ENCODE results near the gene VSIR. TPM values are rescaled to one million over a fixed set of nuclear protein-coding genes. Genes with fewer than 3 reads are reported as not detected.

The VSIR gene
- total and polyA plus RNA-seq, 10 of the 15 experiments (the other 5 are each of a cell fraction or from before 2014, with no cell fraction given), result 0.19 to 12.5 (median 6.7) TPM

DNA sequence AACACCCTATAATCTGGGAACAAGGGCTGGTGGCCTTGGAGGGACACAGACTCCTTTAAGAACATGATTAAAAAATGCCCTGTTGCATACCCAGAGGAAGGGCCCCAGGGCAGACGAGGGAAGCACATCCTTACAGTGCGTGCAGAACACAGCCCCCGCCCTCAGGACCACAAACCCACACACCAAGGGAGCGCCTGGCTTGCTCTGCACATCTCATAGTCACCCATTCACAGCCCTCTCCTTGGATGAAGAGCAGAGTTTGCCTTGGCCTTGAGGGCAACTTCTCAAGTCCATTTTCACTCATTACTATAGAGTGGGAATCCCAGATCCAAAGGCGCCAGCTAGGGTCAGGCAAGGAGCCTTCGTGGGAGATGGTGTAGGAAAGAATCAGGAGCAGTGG lies 6.3 kb upstream of the VSIR start:
- Histone ChIP-seq H3K9ac (ENCODE audit: control insufficient read depth, insufficient read depth, low read length) (no peak overlapping the region), H2AFZ (ENCODE audit: control insufficient read depth, low read depth, low read length) (no peak overlapping the region), H3K4me2 (ENCODE audit: control insufficient read depth, insufficient read depth) (no peak overlapping the region), H4K20me1 (ENCODE audit: control insufficient read depth, insufficient read depth) (no peaks in the 10 kb centered on the region), H3K9me3 (replicated peaks; ENCODE audit: control insufficient read depth, insufficient read depth, low read length) (peaks cover 4% of the 10 kb centered on the region; the same call in 2 of the 3 replicates), H3K4me1 (ENCODE audit: control insufficient read depth, insufficient read depth, low read length) (peaks cover 40% of the 10 kb centered on the region), H3K4me3 (no peak overlapping the region), H3K27me3 (replicated peaks in 1 of 2; ENCODE audit: control insufficient read depth in 2 of 2, insufficient read depth in 2 of 2, low read length in 1 of 2) (no peaks in the 10 kb centered on the region), H3K79me2 (ENCODE audit: control insufficient read depth, insufficient read depth, low read length) (no peaks in the 10 kb centered on the region), H3K27ac (ENCODE audit: control insufficient read depth, insufficient read depth) (no peak overlapping the region), H3K36me3 (ENCODE audit: control insufficient read depth in 2 of 2, insufficient read depth in 2 of 2, low read length in 1 of 2) (no peaks in the 10 kb centered on the region)
- ChIA-PET CTCF (interaction anchor here (1.5 kb wide), 1 partner anchor 11 kb away, joined by 3 read pairs; no protein-coding TSS in a partner anchor), POLR2A (no interaction called here), RAD21 (ENCODE audit: unreplicated experiment) (no interaction called here), SMC1A (ENCODE audit: uncharacterized antibody, unreplicated experiment) (interaction anchor here (1.2 kb wide), 1 partner anchor 33 kb away, joined by 4 read pairs; no protein-coding TSS in a partner anchor)
- ATAC-seq (no peak), FAIRE-seq (no peak), DNase-seq (ENCODE audit: low read depth, low spot score) (no peak)
- intact Hi-C loops (cut with micrococcal nuclease; ENCODE audit: unreplicated experiment) (no loop called here), in situ Hi-C loops (cut with MboI) (no loop called here)
- 82% methylated on average over 6 of the region's 6 CpGs for WGBS (ENCODE audit: insufficient coverage, insufficient replicate concordance, low lambda C conversion rate, missing lambda C conversion rate)
- no peak for TF ChIP-seq CBFB (IDR thresholded peaks at IDR 0.05; ENCODE audit: low read depth)
- TF ChIP-seq SREBF2 (IDR thresholded peaks at IDR 0.05; ENCODE audit: low read length), result no peak
- no peak for TF ChIP-seq ZNF217 (IDR thresholded peaks at IDR 0.05)
- no peak for TF ChIP-seq PAX8 (IDR thresholded peaks at IDR 0.05)
- TF ChIP-seq, protein P1, sequence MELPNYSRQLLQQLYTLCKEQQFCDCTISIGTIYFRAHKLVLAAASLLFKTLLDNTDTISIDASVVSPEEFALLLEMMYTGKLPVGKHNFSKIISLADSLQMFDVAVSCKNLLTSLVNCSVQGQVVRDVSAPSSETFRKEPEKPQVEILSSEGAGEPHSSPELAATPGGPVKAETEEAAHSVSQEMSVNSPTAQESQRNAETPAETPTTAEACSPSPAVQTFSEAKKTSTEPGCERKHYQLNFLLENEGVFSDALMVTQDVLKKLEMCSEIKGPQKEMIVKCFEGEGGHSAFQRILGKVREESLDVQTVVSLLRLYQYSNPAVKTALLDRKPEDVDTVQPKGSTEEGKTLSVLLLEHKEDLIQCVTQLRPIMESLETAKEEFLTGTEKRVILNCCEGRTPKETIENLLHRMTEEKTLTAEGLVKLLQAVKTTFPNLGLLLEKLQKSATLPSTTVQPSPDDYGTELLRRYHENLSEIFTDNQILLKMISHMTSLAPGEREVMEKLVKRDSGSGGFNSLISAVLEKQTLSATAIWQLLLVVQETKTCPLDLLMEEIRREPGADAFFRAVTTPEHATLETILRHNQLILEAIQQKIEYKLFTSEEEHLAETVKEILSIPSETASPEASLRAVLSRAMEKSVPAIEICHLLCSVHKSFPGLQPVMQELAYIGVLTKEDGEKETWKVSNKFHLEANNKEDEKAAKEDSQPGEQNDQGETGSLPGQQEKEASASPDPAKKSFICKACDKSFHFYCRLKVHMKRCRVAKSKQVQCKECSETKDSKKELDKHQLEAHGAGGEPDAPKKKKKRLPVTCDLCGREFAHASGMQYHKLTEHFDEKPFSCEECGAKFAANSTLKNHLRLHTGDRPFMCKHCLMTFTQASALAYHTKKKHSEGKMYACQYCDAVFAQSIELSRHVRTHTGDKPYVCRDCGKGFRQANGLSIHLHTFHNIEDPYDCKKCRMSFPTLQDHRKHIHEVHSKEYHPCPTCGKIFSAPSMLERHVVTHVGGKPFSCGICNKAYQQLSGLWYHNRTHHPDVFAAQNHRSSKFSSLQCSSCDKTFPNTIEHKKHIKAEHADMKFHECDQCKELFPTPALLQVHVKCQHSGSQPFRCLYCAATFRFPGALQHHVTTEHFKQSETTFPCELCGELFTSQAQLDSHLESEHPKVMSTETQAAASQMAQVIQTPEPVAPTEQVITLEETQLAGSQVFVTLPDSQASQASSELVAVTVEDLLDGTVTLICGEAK (IDR thresholded peaks at IDR 0.05; ENCODE audit: borderline replicate concordance), result no peak
- TF ChIP-seq TAF1 (IDR thresholded peaks at IDR 0.05; ENCODE audit: borderline replicate concordance, low read depth, low read length), result no peak
- no peak for TF ChIP-seq MTA2 (IDR thresholded peaks at IDR 0.05; ENCODE audit: low read depth)
- TF ChIP-seq SPI1 (IDR thresholded peaks at IDR 0.05; ENCODE audit: borderline replicate concordance, insufficient read depth, low read depth, low read length), result no peak
- TF ChIP-seq POLR2AphosphoS2 (IDR thresholded peaks at IDR 0.05; ENCODE audit: low read depth, low read length), result no peak
- BruUV-seq (replicated peaks), result no TSS peak
